ENCODE measurements around the gene GALNS. TPM values are rescaled to one million over a fixed set of nuclear protein-coding genes. Genes with fewer than 3 reads are reported as not detected.

The GALNS gene
- total and polyA plus RNA-seq, 7 experiments from 2014 or later, result 9.8 to 64.3 (median 49.7) TPM

DNA sequence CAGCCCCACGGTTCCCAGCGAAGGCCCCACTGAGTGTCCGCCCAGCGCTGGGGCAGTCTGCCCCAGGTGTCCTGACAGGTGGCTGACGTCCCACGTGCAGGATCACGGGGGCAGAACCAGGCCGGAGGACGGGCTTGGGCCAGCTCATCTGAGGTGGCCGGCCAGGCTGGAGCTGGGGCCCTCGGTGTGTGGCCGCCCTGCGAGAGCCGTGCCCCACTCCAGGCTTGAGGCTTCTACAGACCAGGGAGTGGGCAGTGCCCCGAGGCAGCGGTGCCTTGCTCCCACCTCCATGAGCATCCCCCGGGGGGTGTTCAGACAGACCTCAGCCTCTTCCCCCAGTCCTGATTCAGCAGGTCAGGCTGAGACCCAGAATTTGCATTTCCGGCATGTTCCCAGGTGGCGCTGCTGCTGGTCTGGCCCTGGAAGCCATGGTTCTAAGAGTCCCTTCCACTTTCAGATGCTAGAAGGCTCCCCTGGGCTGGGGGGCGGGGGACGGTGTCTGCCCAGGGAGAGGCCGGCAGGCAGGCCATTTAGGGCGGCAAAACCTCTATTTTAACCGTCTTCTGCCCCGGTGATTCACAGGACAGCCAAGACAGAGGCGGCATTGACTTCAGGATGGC is 45.1 kb upstream of the GALNS start:
- Mint-ChIP-seq H3K36me3 (no peaks in the 10 kb centered on the region), H3K9me3 (no peaks in the 10 kb centered on the region), H3K27me3 (no peaks in the 10 kb centered on the region), H3K4me3 (no peak overlapping the region), H3K4me1 (peaks cover 0 to 4% (median 0%) of the 10 kb centered on the region in 7 donors), H3K27ac (no peak overlapping the region)
- H3K27ac ChIP-seq (ENCODE audit: low read depth, low read length), result no peak overlapping the region
- CTCF ChIA-PET, result no interaction called here
- POLR2A ChIA-PET, result no interaction called here
- no peaks in the 10 kb centered on the region for H3K9me3 ChIP-seq (ENCODE audit: control insufficient read depth in 2 of 3, low read length in 3 of 3)
- H3K4me3 ChIP-seq (ENCODE audit: low read length), result no peak overlapping the region
- ATAC-seq (no peak), DNase-seq (no peak)
- intact Hi-C loops (cut with micrococcal nuclease), result no loop called here
- no peaks in the 10 kb centered on the region for H3K36me3 ChIP-seq (ENCODE audit: control insufficient read depth in 2 of 3, insufficient read depth in 3 of 3, low read length in 3 of 3)
- H3K27me3 ChIP-seq (ENCODE audit: control insufficient read depth in 2 of 2, insufficient read depth in 2 of 2, low read length in 2 of 2), result no peaks in the 10 kb centered on the region
- no peaks in the 10 kb centered on the region for H3K4me1 ChIP-seq (ENCODE audit: control insufficient read depth in 2 of 2, insufficient read depth in 2 of 2, low read length in 2 of 2)

DNA sequence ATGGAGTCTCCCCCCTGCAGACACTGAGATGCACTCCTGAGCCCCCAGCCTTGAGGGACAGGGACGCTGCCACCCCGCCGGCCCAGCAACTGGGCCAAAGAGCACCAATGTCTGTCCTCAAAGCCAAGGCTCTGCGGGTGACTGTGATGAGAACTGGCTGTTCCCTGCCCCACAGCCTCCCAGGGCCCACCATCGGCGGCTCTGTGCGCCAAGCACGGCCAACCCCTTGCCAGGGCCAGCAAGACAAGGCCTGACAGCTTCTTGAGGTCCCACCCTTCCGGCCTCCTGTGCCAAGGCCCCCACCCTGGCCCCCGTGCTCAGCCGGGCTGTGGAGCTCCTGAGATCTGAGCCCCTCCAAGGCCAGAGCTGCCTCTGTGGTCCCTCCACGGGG is 43.9 kb upstream of the GALNS start:
- intact Hi-C loops (cut with micrococcal nuclease), result no loop called here
- H3K9me3 Mint-ChIP-seq, result no peaks in the 10 kb centered on the region
- ATAC-seq (no peak), DNase-seq (no peak)
- Histone ChIP-seq H3K9me3 (ENCODE audit: control insufficient read depth in 2 of 3, low read length in 3 of 3) (no peaks in the 10 kb centered on the region), H3K4me1 (ENCODE audit: control insufficient read depth in 2 of 2, insufficient read depth in 2 of 2, low read length in 2 of 2) (no peaks in the 10 kb centered on the region), H3K27ac (ENCODE audit: low read depth, low read length) (no peak overlapping the region), H3K4me3 (ENCODE audit: low read length) (no peak overlapping the region), H3K36me3 (ENCODE audit: control insufficient read depth in 2 of 3, insufficient read depth in 3 of 3, low read length in 3 of 3) (no peaks in the 10 kb centered on the region), H3K27me3 (ENCODE audit: control insufficient read depth in 2 of 2, insufficient read depth in 2 of 2, low read length in 2 of 2) (no peaks in the 10 kb centered on the region)
- ChIA-PET CTCF (no interaction called here), POLR2A (no interaction called here)
- H3K36me3 Mint-ChIP-seq, result no peaks in the 10 kb centered on the region
- no peaks in the 10 kb centered on the region for H3K4me1 Mint-ChIP-seq
- no peak overlapping the region for H3K4me3 Mint-ChIP-seq
- H3K27me3 Mint-ChIP-seq, result no peaks in the 10 kb centered on the region
- H3K27ac Mint-ChIP-seq, result no peak overlapping the region

DNA sequence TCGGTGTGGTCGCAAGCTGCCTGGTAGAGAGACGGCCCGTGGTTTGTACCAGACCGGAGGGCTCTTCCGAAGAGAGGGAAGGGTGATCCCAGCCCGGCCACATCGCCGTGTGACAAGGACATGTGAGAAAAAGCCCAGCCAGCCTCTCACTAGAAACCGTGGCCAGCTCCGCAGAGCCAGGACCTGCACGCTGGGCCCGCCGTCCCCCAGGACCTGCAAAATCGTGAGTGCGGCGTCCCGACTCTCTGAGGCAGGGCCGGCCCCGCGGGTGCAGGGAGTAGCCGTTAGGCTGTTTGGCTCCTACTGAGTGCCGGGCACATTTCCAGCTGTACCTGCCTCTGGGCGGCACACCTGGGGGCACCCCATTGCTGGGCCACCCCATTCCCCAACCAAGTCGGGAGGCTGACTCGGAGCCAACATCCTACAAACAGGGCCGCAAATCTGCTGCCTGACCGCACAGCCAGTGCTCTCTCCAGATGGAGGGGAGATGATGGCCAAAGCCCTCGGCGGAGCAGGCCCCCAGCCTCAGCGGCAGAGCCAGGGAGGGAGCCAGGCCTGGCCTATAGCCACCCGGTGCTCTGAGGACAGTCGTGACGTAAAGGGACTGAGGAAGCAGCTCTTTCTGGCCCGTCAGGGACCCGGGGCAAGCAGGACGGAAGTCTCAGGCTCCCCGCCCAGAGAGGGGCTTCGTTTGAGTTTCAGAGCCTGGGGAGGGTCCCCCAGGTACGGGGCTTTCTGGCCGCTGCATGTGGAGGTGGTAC is 43.3 kb upstream of the GALNS start:
- no peaks in the 10 kb centered on the region for H3K4me1 ChIP-seq (ENCODE audit: control insufficient read depth in 2 of 2, insufficient read depth in 2 of 2, low read length in 2 of 2)
- intact Hi-C loops (cut with micrococcal nuclease), result no loop called here
- Mint-ChIP-seq H3K4me1 (no peaks in the 10 kb centered on the region), H3K27ac (no peak overlapping the region), H3K27me3 (no peaks in the 10 kb centered on the region), H3K36me3 (no peaks in the 10 kb centered on the region), H3K4me3 (no peak overlapping the region), H3K9me3 (no peaks in the 10 kb centered on the region)
- H3K4me3 ChIP-seq (ENCODE audit: low read length), result no peak overlapping the region
- ChIA-PET CTCF (no interaction called here), POLR2A (no interaction called here)
- DNase-seq (no peak), ATAC-seq (no peak)
- H3K9me3 ChIP-seq (ENCODE audit: control insufficient read depth in 2 of 3, low read length in 3 of 3), result no peaks in the 10 kb centered on the region
- H3K36me3 ChIP-seq (ENCODE audit: control insufficient read depth in 2 of 3, insufficient read depth in 3 of 3, low read length in 3 of 3), result no peaks in the 10 kb centered on the region
- H3K27ac ChIP-seq (ENCODE audit: low read depth, low read length), result no peak overlapping the region
- H3K27me3 ChIP-seq (ENCODE audit: control insufficient read depth in 2 of 2, insufficient read depth in 2 of 2, low read length in 2 of 2), result no peaks in the 10 kb centered on the region

DNA sequence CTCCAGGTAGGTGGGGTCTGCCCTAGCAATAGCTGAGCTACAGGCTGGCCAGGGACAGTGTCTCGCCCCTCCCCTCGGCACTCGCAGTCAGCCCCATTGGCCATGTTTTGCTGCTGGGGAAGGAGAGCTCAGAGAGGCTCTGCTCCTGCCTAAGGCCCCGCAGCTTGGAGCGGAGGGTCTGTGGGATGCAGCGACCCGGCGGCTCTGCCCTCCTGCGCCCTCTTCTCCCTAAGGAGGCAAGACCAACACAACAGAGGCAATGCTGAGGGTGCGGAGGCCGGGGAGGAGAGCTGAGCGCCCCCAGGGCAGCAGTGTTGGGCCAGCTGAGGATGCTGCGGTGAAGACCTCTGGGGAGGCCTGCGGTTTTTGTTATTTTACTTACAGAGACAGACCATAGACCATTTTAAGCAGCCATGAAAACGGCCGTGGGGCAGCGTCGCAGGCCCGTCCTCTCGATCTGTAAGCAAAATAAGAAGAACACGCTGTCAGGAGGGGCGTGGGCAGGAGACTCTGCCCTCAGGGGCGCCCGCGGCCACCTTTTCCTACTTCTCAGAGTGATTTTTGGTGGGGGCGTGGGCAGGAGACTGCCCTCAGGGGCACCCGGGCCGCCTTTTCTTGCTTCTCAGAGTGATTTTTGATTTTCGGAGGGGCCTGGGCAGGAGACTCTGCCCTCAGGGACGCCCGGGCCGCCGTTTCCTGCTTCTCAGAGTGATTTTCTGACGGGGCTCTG is 41.1 kb upstream of the GALNS start:
- Mint-ChIP-seq H3K4me1 (no peaks in the 10 kb centered on the region), H3K27me3 (no peaks in the 10 kb centered on the region), H3K27ac (no peak overlapping the region), H3K9me3 (no peaks in the 10 kb centered on the region), H3K4me3 (no peak overlapping the region), H3K36me3 (no peaks in the 10 kb centered on the region)
- no peak for DNase-seq
- ChIA-PET POLR2A (no interaction called here), CTCF (no interaction called here)
- no peak for ATAC-seq
- Histone ChIP-seq H3K27ac (ENCODE audit: low read depth, low read length) (no peak overlapping the region), H3K9me3 (ENCODE audit: control insufficient read depth in 2 of 3, low read length in 3 of 3) (no peaks in the 10 kb centered on the region), H3K27me3 (ENCODE audit: control insufficient read depth in 2 of 2, insufficient read depth in 2 of 2, low read length in 2 of 2) (no peaks in the 10 kb centered on the region), H3K36me3 (ENCODE audit: control insufficient read depth in 2 of 3, insufficient read depth in 3 of 3, low read length in 3 of 3) (no peaks in the 10 kb centered on the region), H3K4me1 (ENCODE audit: control insufficient read depth in 2 of 2, insufficient read depth in 2 of 2, low read length in 2 of 2) (no peaks in the 10 kb centered on the region), H3K4me3 (ENCODE audit: low read length) (no peak overlapping the region)
- intact Hi-C loops (cut with micrococcal nuclease), result no loop called here

DNA sequence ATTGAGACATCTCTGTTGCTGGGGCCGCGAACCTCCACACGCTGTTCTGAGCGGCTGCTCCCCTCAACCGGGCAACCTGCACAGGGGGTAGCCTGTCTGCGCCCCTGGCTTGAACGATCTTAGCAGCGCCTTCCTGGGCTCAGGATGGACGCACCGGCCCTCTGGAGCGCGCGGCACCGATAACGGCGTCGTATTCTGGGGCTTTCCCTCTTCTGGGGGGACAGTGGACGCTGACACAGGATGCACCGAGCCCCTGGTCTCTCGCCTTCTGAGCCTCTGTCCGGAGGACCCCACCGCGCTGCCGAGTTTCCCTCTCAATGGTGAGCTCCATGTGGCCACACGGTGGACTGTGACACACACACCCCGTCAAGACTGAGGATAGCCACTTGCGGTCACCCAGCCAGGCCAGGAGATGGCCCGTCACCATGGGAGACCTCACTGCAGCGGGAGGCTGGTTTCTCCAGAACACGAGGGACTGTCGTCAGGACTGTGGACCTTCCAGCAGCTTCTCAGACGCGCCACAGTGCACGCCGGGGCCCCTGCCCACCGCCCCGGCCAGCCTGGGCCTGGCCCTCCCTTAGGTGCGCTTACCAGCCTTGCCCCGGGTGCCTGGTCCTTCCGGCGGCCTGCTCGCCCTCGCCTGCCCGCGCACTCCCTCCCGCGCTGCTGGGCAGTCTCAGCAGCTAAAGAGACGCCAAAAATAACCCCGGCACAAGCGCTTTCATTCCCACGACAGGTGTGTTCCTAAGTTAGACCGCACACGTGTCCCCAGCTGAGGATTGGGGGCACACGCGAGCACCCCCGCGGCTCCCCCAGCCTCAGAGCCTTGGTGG is 39.7 kb upstream of the GALNS start:
- CTCF ChIA-PET, result no interaction called here
- ATAC-seq, result no peak
- no peaks in the 10 kb centered on the region for H3K36me3 Mint-ChIP-seq
- H3K27me3 ChIP-seq (ENCODE audit: control insufficient read depth in 2 of 2, insufficient read depth in 2 of 2, low read length in 2 of 2), result no peaks in the 10 kb centered on the region
- no peak overlapping the region for H3K4me3 ChIP-seq (ENCODE audit: low read length)
- H3K9me3 Mint-ChIP-seq, result no peaks in the 10 kb centered on the region
- no peaks in the 10 kb centered on the region for H3K4me1 ChIP-seq (ENCODE audit: control insufficient read depth in 2 of 2, insufficient read depth in 2 of 2, low read length in 2 of 2)
- no peaks in the 10 kb centered on the region for H3K27me3 Mint-ChIP-seq
- no peak overlapping the region for H3K27ac ChIP-seq (ENCODE audit: low read depth, low read length)
- no peaks in the 10 kb centered on the region for H3K36me3 ChIP-seq (ENCODE audit: control insufficient read depth in 2 of 3, insufficient read depth in 3 of 3, low read length in 3 of 3)
- POLR2A ChIA-PET, result no interaction called here
- H3K4me3 Mint-ChIP-seq, result no peak overlapping the region
- no peak overlapping the region for H3K27ac Mint-ChIP-seq
- H3K4me1 Mint-ChIP-seq, result no peaks in the 10 kb centered on the region
- intact Hi-C loops (cut with micrococcal nuclease), result no loop called here
- DNase-seq, result no peak
- no peaks in the 10 kb centered on the region for H3K9me3 ChIP-seq (ENCODE audit: control insufficient read depth in 2 of 3, low read length in 3 of 3)

DNA sequence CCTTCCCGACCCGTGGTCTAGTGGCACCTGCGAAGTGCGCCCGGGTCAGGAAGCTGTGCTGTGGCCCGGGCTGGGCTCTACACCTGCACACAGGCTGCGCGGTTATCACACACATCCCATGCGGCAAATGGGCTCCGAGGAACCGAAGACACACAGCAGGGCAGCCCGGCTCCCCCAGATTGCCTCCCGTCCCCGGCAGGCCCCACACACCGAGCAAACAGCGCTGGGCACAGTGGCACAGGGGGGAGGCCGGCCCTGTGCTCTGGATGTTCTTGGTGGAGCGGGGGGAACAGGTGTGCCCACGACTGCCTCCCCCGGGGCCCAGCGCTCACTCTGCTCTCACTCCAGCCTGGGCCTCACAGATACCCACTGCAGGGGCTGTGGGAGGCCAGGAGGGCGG is 38.6 kb upstream of the GALNS start:
- Mint-ChIP-seq H3K9me3 (no peaks in the 10 kb centered on the region), H3K27ac (no peak overlapping the region), H3K36me3 (no peaks in the 10 kb centered on the region), H3K4me1 (no peaks in the 10 kb centered on the region), H3K27me3 (no peaks in the 10 kb centered on the region), H3K4me3 (no peak overlapping the region)
- intact Hi-C loops (cut with micrococcal nuclease), result no loop called here
- ChIA-PET POLR2A (no interaction called here), CTCF (no interaction called here)
- H3K9me3 ChIP-seq (ENCODE audit: control insufficient read depth in 2 of 3, low read length in 3 of 3), result no peaks in the 10 kb centered on the region
- DNase-seq (no peak), ATAC-seq (no peak)
- H3K4me3 ChIP-seq (ENCODE audit: low read length), result no peak overlapping the region
- no peaks in the 10 kb centered on the region for H3K36me3 ChIP-seq (ENCODE audit: control insufficient read depth in 2 of 3, insufficient read depth in 3 of 3, low read length in 3 of 3)
- H3K27ac ChIP-seq (ENCODE audit: low read depth, low read length), result no peak overlapping the region
- H3K27me3 ChIP-seq (ENCODE audit: control insufficient read depth in 2 of 2, insufficient read depth in 2 of 2, low read length in 2 of 2), result no peaks in the 10 kb centered on the region
- H3K4me1 ChIP-seq (ENCODE audit: control insufficient read depth in 2 of 2, insufficient read depth in 2 of 2, low read length in 2 of 2), result no peaks in the 10 kb centered on the region

All from naive thymus-derived CD4-positive, alpha-beta T cell (primary cell).